ENCODE data around the gene LCE2C.

The LCE2C gene

GRCh38 chr1:152643945-152644344 lies 31.1 kb upstream of the LCE2C start:
- no peaks in the 10 kb centered on the region for H3K4me1 ChIP-seq (ENCODE audit: insufficient read depth, low read length, poor library complexity, severe bottlenecking)

GRCh38 chr1:152645146-152645545 lies 29.9 kb upstream of the LCE2C start:
- H3K9me2 ChIP-seq (replicated peaks; ENCODE audit: low read depth, low read length): no peaks in the 10 kb centered on the region
- no peaks in the 10 kb centered on the region for H3K27me3 ChIP-seq (ENCODE audit: insufficient read depth, low read length, poor library complexity, severe bottlenecking)
- H3K9ac ChIP-seq (ENCODE audit: low read depth, low read length, poor library complexity, severe bottlenecking): no peak overlapping the region
- H3F3A ChIP-seq (ENCODE audit: low read depth): no peaks in the 10 kb centered on the region
- H4K20me1 ChIP-seq (ENCODE audit: insufficient read depth, low read length, poor library complexity, severe bottlenecking): no peaks in the 10 kb centered on the region
- no peaks in the 10 kb centered on the region for H3K4me1 ChIP-seq (ENCODE audit: insufficient read depth, low read length, poor library complexity, severe bottlenecking)
- no peaks in the 10 kb centered on the region for H3K36me3 ChIP-seq (ENCODE audit: insufficient read depth, low read length)
- no peak overlapping the region for H3K4me2 ChIP-seq (ENCODE audit: low read depth, low read length, poor library complexity, severe bottlenecking)
- H3K4me3 ChIP-seq (ENCODE audit: low read length, poor library complexity, severe bottlenecking): no peak overlapping the region
- no peaks in the 10 kb centered on the region for H3K79me2 ChIP-seq (ENCODE audit: insufficient read depth, low read length)
- H3K9me3 ChIP-seq (ENCODE audit: insufficient read depth, low read depth, low read length): no peaks in the 10 kb centered on the region
- TF ChIP-seq, protein P1, sequence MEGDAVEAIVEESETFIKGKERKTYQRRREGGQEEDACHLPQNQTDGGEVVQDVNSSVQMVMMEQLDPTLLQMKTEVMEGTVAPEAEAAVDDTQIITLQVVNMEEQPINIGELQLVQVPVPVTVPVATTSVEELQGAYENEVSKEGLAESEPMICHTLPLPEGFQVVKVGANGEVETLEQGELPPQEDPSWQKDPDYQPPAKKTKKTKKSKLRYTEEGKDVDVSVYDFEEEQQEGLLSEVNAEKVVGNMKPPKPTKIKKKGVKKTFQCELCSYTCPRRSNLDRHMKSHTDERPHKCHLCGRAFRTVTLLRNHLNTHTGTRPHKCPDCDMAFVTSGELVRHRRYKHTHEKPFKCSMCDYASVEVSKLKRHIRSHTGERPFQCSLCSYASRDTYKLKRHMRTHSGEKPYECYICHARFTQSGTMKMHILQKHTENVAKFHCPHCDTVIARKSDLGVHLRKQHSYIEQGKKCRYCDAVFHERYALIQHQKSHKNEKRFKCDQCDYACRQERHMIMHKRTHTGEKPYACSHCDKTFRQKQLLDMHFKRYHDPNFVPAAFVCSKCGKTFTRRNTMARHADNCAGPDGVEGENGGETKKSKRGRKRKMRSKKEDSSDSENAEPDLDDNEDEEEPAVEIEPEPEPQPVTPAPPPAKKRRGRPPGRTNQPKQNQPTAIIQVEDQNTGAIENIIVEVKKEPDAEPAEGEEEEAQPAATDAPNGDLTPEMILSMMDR (conservative IDR thresholded peaks at IDR 0.05; ENCODE audit: low read length): no peak
- TF ChIP-seq EZH2phosphoT487 (IDR thresholded peaks at IDR 0.05; ENCODE audit: borderline replicate concordance): no peak
- no peak overlapping the region for H2AFZ ChIP-seq (ENCODE audit: low read length)

More at GRCh38 chr1:152643945-152644344, 31.1 kb upstream of the LCE2C start:
- H3K9ac ChIP-seq (ENCODE audit: low read depth, low read length, poor library complexity, severe bottlenecking): no peak overlapping the region
- no peaks in the 10 kb centered on the region for H3K9me3 ChIP-seq (ENCODE audit: insufficient read depth, low read depth, low read length)
- H3F3A ChIP-seq (ENCODE audit: low read depth): no peaks in the 10 kb centered on the region
- H3K36me3 ChIP-seq (ENCODE audit: insufficient read depth, low read length): no peaks in the 10 kb centered on the region
- no peak overlapping the region for H2AFZ ChIP-seq (ENCODE audit: low read length)
- H4K20me1 ChIP-seq (ENCODE audit: insufficient read depth, low read length, poor library complexity, severe bottlenecking): no peaks in the 10 kb centered on the region
- no peaks in the 10 kb centered on the region for H3K79me2 ChIP-seq (ENCODE audit: insufficient read depth, low read length)
- H3K4me2 ChIP-seq (ENCODE audit: low read depth, low read length, poor library complexity, severe bottlenecking): no peak overlapping the region
- H3K4me3 ChIP-seq (ENCODE audit: low read length, poor library complexity, severe bottlenecking): no peak overlapping the region
- H3K9me2 ChIP-seq (replicated peaks; ENCODE audit: low read depth, low read length): no peaks in the 10 kb centered on the region
- no peak for TF ChIP-seq EZH2phosphoT487 (IDR thresholded peaks at IDR 0.05; ENCODE audit: borderline replicate concordance)
- TF ChIP-seq, protein P1 (conservative IDR thresholded peaks at IDR 0.05; ENCODE audit: low read length): no peak
- H3K27me3 ChIP-seq (ENCODE audit: insufficient read depth, low read length, poor library complexity, severe bottlenecking): no peaks in the 10 kb centered on the region

GRCh38 chr1:152646656-152647055 lies 28.4 kb upstream of the LCE2C start:
- H4K20me1 ChIP-seq (ENCODE audit: insufficient read depth, low read length, poor library complexity, severe bottlenecking): no peaks in the 10 kb centered on the region
- no peaks in the 10 kb centered on the region for H3K79me2 ChIP-seq (ENCODE audit: insufficient read depth, low read length)
- H2AFZ ChIP-seq (ENCODE audit: low read length): no peak overlapping the region
- no peaks in the 10 kb centered on the region for H3K9me2 ChIP-seq (replicated peaks; ENCODE audit: low read depth, low read length)
- TF ChIP-seq, protein P1 (conservative IDR thresholded peaks at IDR 0.05; ENCODE audit: low read length): no peak
- no peak for TF ChIP-seq EZH2phosphoT487 (IDR thresholded peaks at IDR 0.05; ENCODE audit: borderline replicate concordance)
- no peak overlapping the region for H3K4me3 ChIP-seq (ENCODE audit: low read length, poor library complexity, severe bottlenecking)
- H3K9ac ChIP-seq (ENCODE audit: low read depth, low read length, poor library complexity, severe bottlenecking): no peak overlapping the region
- no peaks in the 10 kb centered on the region for H3K27me3 ChIP-seq (ENCODE audit: insufficient read depth, low read length, poor library complexity, severe bottlenecking)
- no peak overlapping the region for H3K4me2 ChIP-seq (ENCODE audit: low read depth, low read length, poor library complexity, severe bottlenecking)
- H3F3A ChIP-seq (ENCODE audit: low read depth): no peaks in the 10 kb centered on the region
- no peaks in the 10 kb centered on the region for H3K36me3 ChIP-seq (ENCODE audit: insufficient read depth, low read length)
- no peaks in the 10 kb centered on the region for H3K9me3 ChIP-seq (ENCODE audit: insufficient read depth, low read depth, low read length)
- H3K4me1 ChIP-seq (ENCODE audit: insufficient read depth, low read length, poor library complexity, severe bottlenecking): no peaks in the 10 kb centered on the region

All from Loucy (cell line).